ENCODE data around the gene SLC38A9. TPM values are rescaled to one million over a fixed set of nuclear protein-coding genes. Genes with fewer than 3 reads are reported as not detected.

SLC38A9 gene
- total and polyA plus RNA-seq, 2 of the 8 experiments (the other 6 are each of a cell fraction or from before 2014, with no cell fraction given) = 29.2 to 43.7 TPM

GRCh38 chr5:55724281-55724680 lies 12.2 kb upstream of the SLC38A9 start (continued):
- no peak for TF ChIP-seq NANOG (IDR thresholded peaks at IDR 0.05; ENCODE audit: insufficient read depth, low read depth, low read length, poor library complexity, severe bottlenecking)
- TF ChIP-seq GTF2F1 (IDR thresholded peaks at IDR 0.05; ENCODE audit: borderline replicate concordance, low read depth, low read length) = no peak

Data from H1 (cell line).